Middle frontal gyrus (tissue), 1 donor: ENCODE measurements around the gene KCND3.

ENCODE experiments used
- DNase-seq: peaks from one replicate; pipeline ENCODE4 v3.0.0-alpha.2; 2015; ENCODE audit warnings: low spot score; ENCODE audit errors: extremely low spot score

Gene KCND3

DNA sequence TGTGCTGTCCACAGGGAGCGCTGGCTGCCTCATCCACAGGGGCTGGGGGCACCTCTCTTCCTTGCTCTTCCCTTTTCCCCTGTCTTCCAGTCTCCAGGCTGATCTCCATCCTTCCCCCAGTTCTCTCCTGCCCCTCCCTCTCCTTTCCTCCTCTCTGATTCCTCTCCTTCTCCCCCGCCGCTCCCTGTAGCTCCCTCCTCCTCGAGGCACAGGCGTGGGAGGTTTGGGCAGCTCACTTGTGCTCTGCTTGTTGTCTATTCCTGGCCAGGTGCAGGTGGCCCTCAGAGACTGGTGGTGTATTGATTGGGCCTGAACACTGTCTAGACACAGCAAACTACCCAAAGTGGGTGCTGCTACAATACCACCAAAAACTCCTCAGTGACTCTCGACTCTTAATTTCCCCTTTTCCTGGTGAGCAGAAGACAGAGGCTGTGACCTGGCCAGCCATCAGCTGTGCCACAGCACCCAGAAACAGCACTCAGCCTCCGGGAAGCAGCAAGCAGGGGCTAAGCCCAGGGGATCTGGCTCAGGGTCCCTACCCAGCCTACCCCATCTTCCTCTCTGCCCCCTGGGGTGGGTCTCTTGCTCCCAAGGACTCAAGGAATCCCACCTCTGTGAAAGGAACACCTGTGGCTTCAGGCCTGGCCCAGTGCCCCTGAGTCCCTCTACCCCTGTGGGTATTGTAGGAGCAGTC lies 140.5 kb downstream of the KCND3 start:
- DNase-seq: peak; percentile 23

DNA sequence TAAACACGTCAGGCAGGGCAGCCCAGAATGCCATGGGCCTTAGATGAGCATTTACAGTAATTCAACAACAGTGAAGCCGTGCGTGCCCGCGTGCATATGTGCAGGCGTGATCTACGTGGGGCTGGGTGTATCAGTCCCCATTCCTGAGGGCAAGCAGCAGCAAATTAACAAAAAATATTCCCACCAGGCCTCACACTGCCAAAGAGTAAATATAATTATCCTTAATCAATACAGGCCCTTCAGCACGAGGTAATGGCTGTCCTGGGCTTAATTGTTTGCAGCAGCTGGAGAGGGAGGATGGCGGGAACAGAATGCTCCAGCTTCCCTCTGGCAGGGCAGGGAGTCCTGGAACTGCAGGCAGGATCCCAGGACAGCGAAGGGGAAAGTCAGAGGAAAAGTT lies 142.0 kb downstream of the KCND3 start:
- no peak for DNase-seq

- no peak for DNase-seq
Observed at GRCh38 chr1:111846842-111847241, 142.6 kb downstream of the KCND3 start.

DNA sequence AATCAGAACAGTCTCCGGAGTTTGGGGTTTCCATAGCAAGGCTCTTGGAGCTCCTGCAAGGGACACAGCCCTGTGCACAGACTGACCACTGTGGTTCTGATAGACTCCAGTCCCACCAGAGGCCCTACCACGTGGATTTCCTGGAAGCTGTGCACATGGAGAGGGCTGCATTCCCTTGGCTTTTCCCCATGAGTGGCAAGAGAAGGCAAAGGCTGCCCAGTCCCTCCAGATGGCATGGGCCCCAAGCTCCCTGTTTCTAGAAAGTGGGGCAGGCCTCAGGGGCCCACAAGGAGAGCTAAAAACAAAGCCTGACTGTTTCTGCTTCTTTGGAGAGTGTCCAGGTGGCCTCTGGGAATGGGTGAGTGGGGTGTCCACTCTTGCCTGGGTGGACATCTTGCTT lies 146.3 kb downstream of the KCND3 start:
- DNase-seq: no peak

DNA sequence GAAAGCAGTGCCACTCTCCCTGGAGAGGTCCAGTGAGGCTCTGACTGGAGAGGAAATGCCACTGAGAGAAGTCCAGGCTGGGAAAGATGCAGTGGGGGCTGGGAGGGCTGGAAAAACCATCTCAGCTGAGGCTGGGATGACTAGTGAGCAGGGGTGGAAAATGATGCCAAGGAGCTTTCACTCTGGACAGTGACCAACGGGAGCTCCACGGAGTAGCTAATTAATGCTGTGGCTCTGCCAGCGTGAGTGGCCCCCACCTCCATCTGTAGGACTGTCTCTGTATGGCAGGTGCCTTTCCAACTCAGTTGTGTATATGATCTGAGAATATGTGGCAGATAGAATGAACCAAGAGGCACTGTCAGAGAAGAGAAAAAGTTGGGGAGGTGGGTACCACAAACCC lies 147.1 kb downstream of the KCND3 start:
- no peak for DNase-seq

GRCh38 chr1:111841746-111842145 lies 147.7 kb downstream of the KCND3 start:
- no peak for DNase-seq

DNA sequence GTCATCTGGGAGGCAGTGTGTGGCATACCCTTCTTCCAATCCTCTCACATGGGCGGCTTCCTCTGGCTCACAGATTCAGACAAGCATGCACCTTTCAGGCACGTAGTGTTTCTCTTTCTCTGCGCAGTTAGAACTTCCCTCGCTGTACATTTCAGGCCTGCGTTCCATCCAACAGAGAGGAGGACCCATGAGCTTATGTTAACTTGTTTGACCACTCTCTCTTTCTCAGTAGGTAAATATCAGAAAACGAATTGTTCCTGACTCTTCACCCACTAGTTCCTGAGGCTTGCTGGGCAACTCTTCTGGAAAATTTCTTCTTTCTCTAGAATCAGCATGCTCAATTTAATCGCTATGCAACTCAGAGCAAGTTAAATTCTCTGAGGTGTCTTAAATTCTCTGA lies 148.3 kb downstream of the KCND3 start:
- DNase-seq: no peak

DNA sequence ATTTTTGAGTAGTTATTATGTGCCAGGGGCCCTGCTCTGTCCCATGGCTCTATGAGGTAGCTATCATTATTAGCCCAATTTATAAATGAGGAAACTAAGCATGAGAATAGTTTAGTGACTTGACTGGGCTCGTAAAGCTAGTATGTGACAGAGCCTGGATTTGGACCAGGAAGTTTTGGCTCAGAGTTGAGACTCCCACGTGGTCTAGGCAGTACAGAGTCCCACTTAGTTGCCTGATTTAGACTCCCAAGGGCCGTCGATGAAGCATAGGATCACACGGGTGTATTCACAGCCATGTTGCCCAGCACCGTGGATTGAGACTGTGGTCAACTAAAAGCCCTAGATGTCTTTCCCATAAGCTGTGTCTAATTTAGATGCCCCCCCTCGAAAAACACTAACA lies 152.1 kb downstream of the KCND3 start:
- DNase-seq: no peak

- DNase-seq: no peak
Observed at GRCh38 chr1:111836111-111836510, 153.4 kb downstream of the KCND3 start.

DNA sequence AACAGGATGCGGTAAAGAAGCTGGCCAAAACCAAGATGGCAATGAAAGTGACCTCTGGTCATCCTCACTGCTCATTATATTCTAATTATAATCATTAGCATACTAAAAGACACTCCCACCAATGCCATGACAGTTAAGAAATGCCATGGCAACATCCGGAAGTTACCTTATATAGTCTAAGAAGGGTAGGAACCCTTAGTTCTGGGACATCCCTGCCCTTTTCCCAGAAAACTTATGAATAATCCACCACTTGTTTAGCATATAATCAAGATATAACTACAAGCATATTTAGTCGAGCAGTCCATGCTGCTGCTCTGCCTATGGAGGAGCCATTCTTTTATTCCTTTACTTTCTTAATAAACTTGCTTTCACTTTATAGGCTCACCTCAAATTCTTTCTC lies 154.0 kb downstream of the KCND3 start:
- no peak for DNase-seq

GRCh38 chr1:111834956-111835355 lies 154.5 kb downstream of the KCND3 start:
- no peak for DNase-seq

DNA sequence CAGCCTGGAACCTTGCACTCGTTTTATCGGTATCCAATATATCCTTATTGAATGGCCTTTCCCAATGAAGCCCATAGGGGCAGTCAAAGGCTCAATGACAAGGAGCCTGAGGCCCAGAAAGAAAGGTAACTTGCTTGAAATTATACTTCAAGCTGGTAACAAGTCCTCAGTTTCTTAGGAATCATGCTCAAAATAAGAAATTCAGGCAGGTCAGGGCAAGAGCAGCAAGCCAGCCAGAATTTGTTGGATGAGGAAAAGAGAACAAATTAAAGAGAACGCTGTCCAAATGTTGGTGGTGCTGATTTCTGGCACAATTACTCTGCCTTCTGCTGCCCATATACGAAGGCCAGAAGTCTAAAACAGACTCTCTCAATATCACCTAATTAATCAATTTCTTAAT lies 156.1 kb downstream of the KCND3 start:
- no peak for DNase-seq

- no peak for DNase-seq
Observed at GRCh38 chr1:111832521-111833155, 156.8 kb downstream of the KCND3 start.

DNA sequence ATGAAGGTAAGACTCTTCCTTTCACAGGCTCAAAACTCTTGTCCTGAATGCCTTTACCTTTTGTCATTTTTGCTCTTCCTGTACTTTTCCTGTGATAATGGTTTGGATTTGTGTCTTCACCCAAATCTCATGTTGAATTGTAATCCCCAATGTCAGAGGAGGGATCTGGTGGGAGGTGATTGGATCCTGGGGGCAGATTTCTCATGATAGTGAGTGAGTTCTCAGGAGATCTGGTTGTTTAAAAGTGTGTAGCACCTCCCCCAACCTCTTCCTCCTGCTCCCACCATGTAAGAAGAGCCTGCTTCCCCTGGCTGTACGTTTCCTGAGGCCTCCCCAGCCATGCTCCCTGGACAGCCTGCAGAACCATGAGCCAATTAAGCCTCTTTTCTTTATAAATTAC lies 158.3 kb downstream of the KCND3 start:
- no peak for DNase-seq

- no peak for DNase-seq
Observed at GRCh38 chr1:111827946-111828345, 161.5 kb downstream of the KCND3 start.

DNA sequence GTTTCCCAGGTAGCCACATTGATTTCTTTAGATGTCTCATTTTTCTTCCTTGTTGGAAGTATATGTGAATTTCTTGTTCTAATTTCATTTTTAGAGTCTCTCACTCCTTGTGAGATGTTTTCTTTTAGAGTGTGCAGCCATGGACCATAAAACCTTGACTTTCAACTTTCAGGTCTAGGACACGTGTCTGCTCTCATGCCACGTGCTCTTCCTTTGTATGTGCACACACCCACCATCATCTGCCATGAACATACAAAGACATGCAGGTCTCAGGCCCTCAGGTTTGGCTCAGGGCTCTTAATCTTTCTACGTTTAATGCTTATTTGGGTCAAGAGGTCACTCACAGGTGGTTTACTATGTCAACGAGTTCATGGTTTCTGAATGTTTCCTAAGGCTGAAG lies 163.2 kb downstream of the KCND3 start:
- DNase-seq: no peak

DNA sequence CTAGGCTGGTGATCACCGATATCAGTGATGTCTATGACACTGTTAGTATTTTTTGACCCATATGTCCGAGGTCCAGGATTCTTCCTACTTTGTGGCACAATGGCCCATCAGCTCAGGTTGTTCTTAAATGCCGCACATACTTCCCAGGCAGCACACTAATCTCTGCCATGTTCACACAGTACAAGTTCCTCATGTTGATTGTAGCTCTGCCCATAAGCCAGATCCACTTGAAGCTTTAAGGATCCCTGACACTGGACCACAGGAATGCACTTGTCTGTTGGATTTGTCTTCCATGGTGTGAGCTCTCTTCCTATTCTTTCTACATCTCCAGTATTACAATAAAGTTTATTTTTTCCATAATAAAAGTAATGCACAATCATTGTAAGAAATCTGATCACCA lies 164.3 kb downstream of the KCND3 start:
- no peak for DNase-seq

- DNase-seq: no peak
Observed at GRCh38 chr1:111822138-111822537, 167.3 kb downstream of the KCND3 start.

DNA sequence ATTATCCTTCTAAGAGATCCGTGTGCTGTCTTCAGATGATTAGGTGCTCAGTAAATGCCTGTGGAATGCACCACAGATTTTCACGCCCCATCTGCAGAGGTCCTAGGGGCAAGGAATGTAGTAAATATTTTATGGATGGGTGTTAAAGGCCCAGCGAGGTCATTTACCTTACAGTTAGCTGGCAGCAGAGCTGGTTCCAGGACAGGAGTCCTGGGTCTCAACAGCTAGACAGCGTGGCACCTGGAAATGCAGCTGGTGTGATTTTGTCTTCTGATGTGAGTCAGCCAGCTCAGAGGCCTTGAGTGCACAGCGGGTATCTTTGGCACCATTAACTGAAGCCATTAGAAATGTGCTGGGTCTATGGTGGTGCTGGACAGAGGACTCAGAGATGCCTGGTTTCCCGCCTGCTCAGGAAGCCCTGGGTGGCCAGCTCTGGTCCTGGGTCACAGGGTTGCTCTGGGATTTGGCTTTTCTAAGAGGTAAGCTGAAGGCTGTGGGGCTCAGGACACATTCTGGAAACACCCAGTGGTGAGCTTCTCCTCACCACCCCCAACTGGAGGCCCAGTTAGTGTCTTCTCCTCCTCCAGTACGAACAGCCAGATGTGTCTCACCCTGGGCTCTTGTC lies 168.2 kb downstream of the KCND3 start:
- DNase-seq: no peak

- no peak for DNase-seq
Observed at GRCh38 chr1:111819566-111820263, 169.8 kb downstream of the KCND3 start.

DNA sequence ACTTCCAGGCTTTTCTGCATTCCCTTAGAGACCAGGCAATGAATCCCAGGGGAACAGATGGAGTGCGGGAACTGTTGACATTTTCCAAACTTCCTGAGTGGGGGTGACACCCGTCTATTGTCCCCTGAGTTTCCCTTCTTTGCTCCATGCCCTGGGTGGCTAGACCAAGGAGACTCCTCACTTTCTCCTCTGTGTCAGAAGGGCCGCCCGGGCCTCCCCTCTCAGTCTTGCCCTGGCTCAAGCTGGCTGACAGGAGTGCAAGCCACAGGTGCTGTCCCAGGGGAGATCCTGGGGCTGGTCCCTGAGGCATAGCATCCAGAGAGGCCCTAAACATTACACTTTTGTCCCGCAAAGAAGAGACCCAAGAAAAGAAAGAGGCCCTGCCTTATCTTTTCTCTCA lies 170.9 kb downstream of the KCND3 start:
- no peak for DNase-seq

DNA sequence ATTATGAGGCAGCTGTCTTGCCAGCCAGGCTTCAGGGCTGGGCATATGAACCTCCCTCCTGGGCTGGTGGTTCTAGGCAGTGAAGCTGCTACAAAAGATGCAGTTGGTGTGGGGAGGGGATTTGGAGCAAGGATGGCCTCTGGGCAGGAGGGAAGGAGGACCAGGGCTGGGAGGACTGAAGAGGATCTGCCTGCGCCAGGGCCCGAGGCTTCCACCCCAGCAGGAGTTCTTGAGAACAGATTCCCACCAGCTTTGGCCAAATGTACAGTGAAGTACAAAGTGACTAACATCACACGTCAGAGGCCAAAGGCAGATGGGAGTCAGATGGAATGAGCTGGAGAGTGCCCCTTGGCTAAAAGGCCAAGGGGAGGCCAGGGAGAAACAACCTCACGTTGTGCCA lies 171.4 kb downstream of the KCND3 start:
- no peak for DNase-seq
